HepG2 (cell line): ENCODE data around the gene ABTB2. TPM values are rescaled to one million over a fixed set of nuclear protein-coding genes. Genes with fewer than 3 reads are reported as not detected.

ENCODE experiments used
- ARID5B ChIP-seq: IDR thresholded peaks from 2 replicates; pipeline ENCODE4 v1.4.0; 2020; ENCODE audit warnings: mild to moderate bottlenecking, missing genetic modification reagents
- ATF4 ChIP-seq, 2 experiments: fragments of 450-650 bp in 1 of 2; sonication (generic) in 1 of 2; formaldehyde crosslinking; IDR thresholded peaks; 2 replicates each; pipeline versions ENCODE4 v1.5.0 to v1.8.0; 2020 to 2022; ENCODE audit warnings: mild to moderate bottlenecking in 1 of 2, missing genetic modification reagents in 1 of 2
- ATRX ChIP-seq: sonication (generic); formaldehyde crosslinking; IDR thresholded peaks from 2 replicates; pipeline ENCODE4 v1.4.0; 2020; ENCODE audit warnings: missing genetic modification reagents, borderline replicate concordance
- BCLAF1 ChIP-seq: fragments of 450-650 bp; IDR thresholded peaks from 2 replicates; pipeline ENCODE4 v1.6.1; 2017; ENCODE audit warnings: mild to moderate bottlenecking
- CHD2 ChIP-seq: IDR thresholded peaks from 2 replicates; pipeline ENCODE4 v1.6.1; 2011; ENCODE audit warnings: low read depth, low read length, improper control_type of control experiment
- FOXO1 ChIP-seq: sonication (generic); formaldehyde crosslinking; IDR thresholded peaks from 2 replicates; pipeline ENCODE4 v1.4.0; 2020; ENCODE audit warnings: missing genetic modification reagents
- IKZF1 ChIP-seq: fragments of 450-650 bp; IDR thresholded peaks from 2 replicates; pipeline ENCODE4 v1.7.1; 2016
- IRF1 ChIP-seq: sonication (generic); formaldehyde crosslinking; IDR thresholded peaks from 2 replicates; pipeline ENCODE4 v1.4.0; 2020; ENCODE audit warnings: low read depth, mild to moderate bottlenecking, missing genetic modification reagents
- KMT2A ChIP-seq: sonication (generic); formaldehyde crosslinking; IDR thresholded peaks from 2 replicates; pipeline ENCODE4 v1.4.0; 2020; ENCODE audit warnings: missing genetic modification reagents
- NFE2L2 ChIP-seq: fragments of 150-350 bp; IDR thresholded peaks from 2 replicates; pipeline ENCODE4 v1.6.1; 2014; ENCODE audit warnings: low read length
- REXO4 ChIP-seq: sonication (generic); formaldehyde crosslinking; IDR thresholded peaks from 2 replicates; pipeline ENCODE4 v1.8.0; 2022; ENCODE audit warnings: missing genetic modification reagents, mild to moderate bottlenecking, borderline replicate concordance
- SAP130 ChIP-seq: IDR thresholded peaks from 2 replicates; pipeline ENCODE4 v1.6.1; 2016; ENCODE audit warnings: low read depth
- SOX13 ChIP-seq, 3 experiments: fragments of 450-650 bp in 1 of 3; sonication (generic) in 1 of 3; formaldehyde crosslinking in 1 of 3; IDR thresholded peaks in 2 of 3; conservative IDR thresholded peaks in 1 of 3; 2 replicates each; pipeline versions ENCODE4 v1.5.0 to v1.6.1; 2016 to 2020; ENCODE audit warnings: antibody characterized with exemption in 1 of 3, mild to moderate bottlenecking in 1 of 3, missing compliant biosample characterization in 1 of 3, missing genetic modification reagents in 1 of 3, moderate library complexity in 1 of 3
- TRIM22 ChIP-seq: fragments of 450-650 bp; IDR thresholded peaks from 2 replicates; pipeline ENCODE4 v1.6.1; 2017
- ZBTB3 ChIP-seq: sonication (generic); formaldehyde crosslinking; IDR thresholded peaks from 2 replicates; pipeline ENCODE4 v1.4.0; 2020; ENCODE audit warnings: low read depth, mild to moderate bottlenecking, moderate library complexity, missing genetic modification reagents, borderline replicate concordance
- ZNF556 ChIP-seq: sonication (generic); formaldehyde crosslinking; IDR thresholded peaks from 2 replicates; pipeline ENCODE4 v1.4.0; 2020; ENCODE audit warnings: mild to moderate bottlenecking, missing genetic modification reagents, borderline replicate concordance
- ZNF788 ChIP-seq: sonication (generic); formaldehyde crosslinking; IDR thresholded peaks from 2 replicates; pipeline ENCODE4 v1.5.0; 2020; ENCODE audit warnings: mild to moderate bottlenecking, missing genetic modification reagents, borderline replicate concordance
- ZSCAN20 ChIP-seq: sonication (generic); formaldehyde crosslinking; IDR thresholded peaks from 2 replicates; pipeline ENCODE4 v1.4.0; 2020; ENCODE audit warnings: missing genetic modification reagents, mild to moderate bottlenecking, borderline replicate concordance
- polyA plus RNA-seq, 8 experiments: library from polyadenylated mRNA; depleted of rRNA in 3 of 8; stranded (reverse) in 7 of 8; unstranded in 1 of 8; fragments of >200 nt; fragmentation: Illumina TruSeq in 4 of 8; extraction: Trizol in 4 of 8; gene quantifications; 2 replicates each; pipeline versions ENCODE4 v1.2.1 to v1.2.3, GENCODE V29; 2011 to 2016; ENCODE audit warnings: low read depth in 4 of 8, missing spikeins in 1 of 8, mixed read lengths in 1 of 8; ENCODE audit not compliant: insufficient read depth in 1 of 8
- total RNA-seq, 5 experiments: library from RNA; depleted of rRNA; stranded (reverse); fragments of >200 nt; fragmentation: Illumina TruSeq; extraction: Trizol; gene quantifications; 2 replicates each; pipeline ENCODE4 v1.2.3, GENCODE V29; 2016; ENCODE audit warnings: low read depth in 1 of 5

ABTB2 gene
- total and polyA plus RNA-seq, 2 of the 13 experiments (the other 11 are each of a cell fraction or from before 2014, with no cell fraction given), result 5.1 to 15.4 TPM

GRCh38 chr11:34316347-34317035 is 41.3 kb downstream of the ABTB2 start (continued):
- TF ChIP-seq FOXO1 (CRISPR knock-in tag) (no peak), IKZF1 (no peak), ATF4 (CRISPR knock-in tag; IDR thresholded peaks at IDR 0.05) (peak in 1 of 2 experiments; percentile 48; a peak in 1 of 4 replicates), ZNF788 (CRISPR knock-in tag) (no peak), NFE2L2 (no peak), ZNF556 (CRISPR knock-in tag) (no peak), TRIM22 (no peak), SAP130 (CRISPR knock-in tag) (no peak), KMT2A (0 out of 2 replicates have a peak, but pooled peaks have one; percentile 10), BCLAF1 (no peak), IRF1 (CRISPR knock-in tag) (no peak), ARID5B (peak; percentile 68; the same call in 1 of the 2 replicates), CHD2 (no peak), ZBTB3 (CRISPR knock-in tag) (no peak), ZSCAN20 (CRISPR knock-in tag) (no peak), REXO4 (no peak), SOX13 (IDR thresholded peaks at IDR 0.05) (no peak), SOX13 (CRISPR knock-in tag; conservative IDR thresholded peaks at IDR 0.05 in 1 of 2, IDR thresholded peaks at IDR 0.05 in 1 of 2) (no peak), ATRX (no peak)
